Heart right ventricle (tissue), 16 donors: ENCODE measurements around the gene PTH2. TPM values are rescaled to one million over a fixed set of nuclear protein-coding genes. Genes with fewer than 3 reads are reported as not detected.
A peak's percentile ranks its signal among the peaks of the same experiment; 100 is the strongest.

Experiments used
- ATAC-seq, 8 donors: fragments of 200-7000 bp; cut with Tn5 transposase; one replicate each; pipeline ENCODE4 v1.9.1; 2020; ENCODE audit warnings: mild to moderate bottlenecking in 8 of 8, moderate library complexity in 8 of 8, moderate number of reproducible peaks in 1 of 8
- DNase-seq, 2 donors: peaks; one replicate each; pipeline ENCODE4 v3.0.0-alpha.2; 2020
- H3K27ac ChIP-seq, 10 donors: fragments of 200-600 bp; sonication (generic) in 2 of 10; one replicate each; pipeline versions ENCODE4 v1.5.0 to v1.8.0; 2020 to 2022; ENCODE audit warnings: mild to moderate bottlenecking in 3 of 10
- H3K27me3 ChIP-seq, 7 donors: fragments of 200-600 bp; one replicate each; pipeline ENCODE4 v1.8.0; 2021 to 2022; ENCODE audit warnings: mild to moderate bottlenecking in 2 of 7
- H3K36me3 ChIP-seq, 9 donors: fragments of 200-600 bp; sonication (generic) in 1 of 9; one replicate each; pipeline versions ENCODE4 v1.5.0 to v1.8.0; 2020 to 2022; ENCODE audit warnings: mild to moderate bottlenecking in 2 of 9
- H3K4me1 ChIP-seq, 9 donors: fragments of 200-600 bp; sonication (generic) in 1 of 9; one replicate each; pipeline versions ENCODE4 v1.5.0 to v1.8.0; 2020 to 2022; ENCODE audit warnings: mild to moderate bottlenecking in 4 of 9
- H3K4me3 ChIP-seq, 10 donors: fragments of 200-600 bp; sonication (generic) in 2 of 10; one replicate each; pipeline versions ENCODE4 v1.5.0 to v1.8.0; 2020 to 2022; ENCODE audit warnings: mild to moderate bottlenecking in 7 of 10, moderate library complexity in 2 of 10
- H3K9me3 ChIP-seq, 11 donors: fragments of 200-600 bp in 10 of 11; sonication (generic) in 2 of 11; one replicate each; pipeline versions ENCODE4 v1.5.0 to v1.8.0; 2013 to 2022; ENCODE audit warnings: mild to moderate bottlenecking in 2 of 11, control low read depth in 1 of 11, moderate library complexity in 1 of 11
- CTCF ChIP-seq, 9 donors: fragments of 200-600 bp; sonication (generic) in 2 of 9; IDR thresholded peaks; one replicate each; pipeline versions ENCODE4 v1.5.0 to v1.8.0; 2021 to 2022; ENCODE audit warnings: antibody characterized with exemption in 9 of 9, mild to moderate bottlenecking in 5 of 9, moderate library complexity in 1 of 9
- WGBS, 2 donors: extraction: QIAGEN DNeasy Blood & Tissue Kit; methylation state at CpG; one replicate each; pipeline ENCODE4 v1.1.7; 2013; ENCODE audit warnings: inconsistent platforms in 1 of 2; 5-methylcytosine and 5-hydroxymethylcytosine counted together
- intact Hi-C, 10 donors: fragments of 100-400 bp; cut with DNase I; formaldehyde crosslinking; loops; one replicate each; pipeline versions ENCODE4 v1.11.1 to v1.14.2; 2022
- polyA plus RNA-seq, 2 donors: library from polyadenylated mRNA; stranded (reverse); fragments of 200-250 nt; gene quantifications; one replicate each; pipeline ENCODE4 v1.2.3, GENCODE V29; 2013
- total RNA-seq, 10 donors: library from RNA; stranded (reverse); fragmentation: NEBNext Ultra II Directional in 3 of 10; extraction: Animal tissue kit (Norgen Biotek cat#: 25700) in 3 of 10; gene quantifications; one replicate each; pipeline versions ENCODE4 v1.2.1 to v1.2.4, GENCODE V29; 2021 to 2023
- donor health status: Arrhythmogenic right ventricular cardiomyopathy.
- donor health status: ischemic (EF 13 %, LVEDD 7.1; RV severe dilation, severe dysfunction).
- donor health status: healthy with polysubstance abuse.
- donor health status: DM: no; HTN: yes; CAD: no.
- donor health status: DM: no; HTN: no; CAD: no.
- donor health status: ischemic (EF 25% LVEDD 6.9; RV normal size, moderate dysfunction).
- donor health status: ischemic (EF 25% LVEDD 5.7; RV mildly dilated, moderate dysfunction).
- donor health status: healthy.
- donor health status: DM: yes; HTN: yes; CAD: no.
- donor health status: Ischemic cardiomyopathy.
- donor health status: ischemic (EF 35%, LVEDD 5.7; RV mildly dilated, moderate dysfunction).
- donor health status: nonischemic (EF 11% LVEDD 7.7; RV severe dilation, severe dysfunction).
- donor health status: DM: yes; HTN: yes; CAD: no.
- donor health status: PGD.
- donor health status: ischemic (EF 29% LVEDD 5.4; RV normal size, mild dysfunction).
- donor health status: nonischemic (EF 23%, LVEDD 6.1; RV moderate dilation, normal function).

Gene PTH2
- total and polyA plus RNA-seq, 12 donors: not detected

DNA sequence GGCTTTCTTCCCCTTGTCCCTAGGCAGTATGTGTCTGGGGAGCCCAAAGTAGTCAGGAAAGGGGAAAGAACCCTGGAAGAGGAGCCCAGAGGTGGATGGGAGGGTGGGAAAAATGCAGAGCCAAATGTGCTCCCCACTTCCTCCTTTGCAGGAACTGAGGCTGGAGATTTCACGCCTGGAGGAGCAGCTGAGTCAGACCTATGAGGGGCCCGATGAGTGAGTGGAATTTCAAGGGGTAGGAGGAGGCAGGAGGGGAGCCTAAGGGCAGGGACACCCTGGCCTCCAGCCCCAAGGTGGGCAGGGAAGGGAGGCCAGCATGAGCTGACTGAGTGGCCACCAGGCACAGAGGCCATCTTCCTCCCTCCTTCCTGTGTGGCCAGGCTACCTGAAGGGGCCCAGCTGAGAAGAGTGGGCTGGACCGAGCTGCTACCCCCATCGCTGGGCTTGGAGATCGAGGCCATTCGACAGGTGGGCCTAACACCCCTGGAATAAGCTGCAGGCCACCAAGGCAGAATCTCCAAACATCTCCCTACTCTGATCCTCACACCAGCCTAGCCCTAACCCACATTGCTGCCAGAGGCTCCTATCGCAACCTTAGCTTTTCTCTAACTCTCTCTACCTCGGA lies 14.3 kb downstream of the PTH2 start:
- Histone ChIP-seq H3K4me1 (peaks cover 0 to 17% (median 0%) of the 10 kb centered on the region in 9 donors), H3K27ac (peak overlapping the region in 1 of 10 donors; percentile 50), H3K27me3 (no peaks in the 10 kb centered on the region), H3K9me3 (no peaks in the 10 kb centered on the region), H3K36me3 (no peaks in the 10 kb centered on the region), H3K4me3 (no peak overlapping the region)
- no peak for TF ChIP-seq CTCF (IDR thresholded peaks at IDR 0.05)
- intact Hi-C loops: no loop called here
- DNase-seq: no peak
- ATAC-seq: peak in 1 of 8 donors; percentile 16
- 79 to 81% methylated on average over 8 of the region's 8 CpGs for WGBS, 2 donors

- WGBS, 2 donors: 85 to 86% methylated on average over 16 of the region's 16 CpGs
- Histone ChIP-seq H3K36me3 (no peaks in the 10 kb centered on the region), H3K4me3 (no peak overlapping the region), H3K27ac (no peak overlapping the region), H3K9me3 (no peaks in the 10 kb centered on the region), H3K4me1 (peaks cover 0 to 17% (median 0%) of the 10 kb centered on the region in 9 donors), H3K27me3 (peaks cover 0 to 2% (median 0%) of the 10 kb centered on the region in 7 donors)
- no peak for ATAC-seq
- intact Hi-C loops: no loop called here
- TF ChIP-seq CTCF (IDR thresholded peaks at IDR 0.05): no peak
- no peak for DNase-seq
Measured at GRCh38 chr19:49407482-49408015, 15.7 kb downstream of the PTH2 start.

DNA sequence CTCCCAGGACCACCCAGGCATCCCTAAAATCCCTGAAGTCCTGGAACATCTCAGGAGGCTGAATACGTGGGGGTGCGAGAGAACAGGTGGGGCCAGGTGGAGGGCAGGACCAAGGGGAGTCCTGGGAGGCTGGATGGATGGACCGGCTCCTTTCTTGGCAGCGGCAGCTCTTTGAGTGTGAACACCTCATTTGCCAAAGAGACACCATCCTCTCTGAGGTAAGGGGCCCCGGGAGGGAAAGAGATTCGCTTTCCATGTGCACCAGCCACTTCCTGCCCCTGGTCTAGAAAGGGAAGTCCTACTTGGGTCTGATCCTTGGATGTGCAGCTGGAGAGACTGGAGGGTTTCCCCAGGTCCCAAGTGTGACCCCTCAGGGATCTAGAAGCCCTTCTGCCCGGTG lies 16.2 kb downstream of the PTH2 start:
- H3K9me3 ChIP-seq: no peaks in the 10 kb centered on the region
- ATAC-seq: no peak

More for the DNA sequence above, 16.2 kb downstream of the PTH2 start:
- Histone ChIP-seq H3K4me1 (peaks cover 0 to 17% (median 0%) of the 10 kb centered on the region in 9 donors), H3K27ac (no peak overlapping the region), H3K27me3 (peaks cover 0 to 6% (median 0%) of the 10 kb centered on the region in 7 donors), H3K4me3 (no peak overlapping the region), H3K36me3 (no peaks in the 10 kb centered on the region)
- no peak for DNase-seq
- intact Hi-C loops: no loop called here
- 64 to 76% methylated on average over 7 of the region's 7 CpGs for WGBS, 2 donors
- no peak for TF ChIP-seq CTCF (IDR thresholded peaks at IDR 0.05)
